NCI-H1436 treated with DMSO at 0.1 percent for 48 hours (cell line): ENCODE data around the gene TCF25.

Experiments
- DNase-seq: peaks from one replicate; lab custom pipeline; 2025; lab: John Stamatoyannopoulos, UW

The TCF25 gene

GRCh38 chr16:89844739-89845339 lies 28.6 kb upstream of the TCF25 start:
- no peak for DNase-seq

- DNase-seq, result no peak
Observed at GRCh38 chr16:89845417-89845816, 28.0 kb upstream of the TCF25 start.

GRCh38 chr16:89847051-89847939 lies 26.1 kb upstream of the TCF25 start:
- no peak for DNase-seq

GRCh38 chr16:89847940-89848297 lies 25.5 kb upstream of the TCF25 start:
- DNase-seq, result no peak

GRCh38 chr16:89848974-89849373 lies 24.4 kb upstream of the TCF25 start:
- DNase-seq, result no peak

GRCh38 chr16:89853306-89853993 lies 19.9 kb upstream of the TCF25 start:
- DNase-seq, result no peak

GRCh38 chr16:89855301-89855945 lies 18.0 kb upstream of the TCF25 start:
- DNase-seq, result no peak

GRCh38 chr16:89855986-89856385 lies 17.4 kb upstream of the TCF25 start:
- DNase-seq, result no peak

GRCh38 chr16:89858973-89859614 lies 14.3 kb upstream of the TCF25 start:
- DNase-seq, result no peak

- DNase-seq, result no peak
Observed at GRCh38 chr16:89859615-89860007, 13.8 kb upstream of the TCF25 start.

- no peak for DNase-seq
Observed at GRCh38 chr16:89860747-89861304, 12.6 kb upstream of the TCF25 start.

- no peak for DNase-seq
Observed at GRCh38 chr16:89861648-89862047, 11.7 kb upstream of the TCF25 start.

- DNase-seq, result no peak
Observed at GRCh38 chr16:89862732-89863131, 10.7 kb upstream of the TCF25 start.

GRCh38 chr16:89863741-89864526 lies 9.5 kb upstream of the TCF25 start:
- DNase-seq, result no peak

- no peak for DNase-seq
Observed at GRCh38 chr16:89864527-89864820, 8.9 kb upstream of the TCF25 start.

- no peak for DNase-seq
Observed at GRCh38 chr16:89867918-89868317, 5.5 kb upstream of the TCF25 start.

GRCh38 chr16:89869911-89870310 lies 3.5 kb upstream of the TCF25 start:
- DNase-seq, result no peak

- DNase-seq, result no peak
Observed at GRCh38 chr16:89870440-89870839, 3.0 kb upstream of the TCF25 start.

GRCh38 chr16:89871895-89872294 lies 1.5 kb upstream of the TCF25 start:
- no peak for DNase-seq

GRCh38 chr16:89873972-89874689 lies 739 bp downstream of the TCF25 start:
- DNase-seq, result peak; percentile 18
